Measurements from ENCODE around the gene SECTM1. TPM values are rescaled to one million over a fixed set of nuclear protein-coding genes. Genes with fewer than 3 reads are reported as not detected.

The SECTM1 gene
- total RNA-seq, 1 donor = 34.2 TPM

DNA sequence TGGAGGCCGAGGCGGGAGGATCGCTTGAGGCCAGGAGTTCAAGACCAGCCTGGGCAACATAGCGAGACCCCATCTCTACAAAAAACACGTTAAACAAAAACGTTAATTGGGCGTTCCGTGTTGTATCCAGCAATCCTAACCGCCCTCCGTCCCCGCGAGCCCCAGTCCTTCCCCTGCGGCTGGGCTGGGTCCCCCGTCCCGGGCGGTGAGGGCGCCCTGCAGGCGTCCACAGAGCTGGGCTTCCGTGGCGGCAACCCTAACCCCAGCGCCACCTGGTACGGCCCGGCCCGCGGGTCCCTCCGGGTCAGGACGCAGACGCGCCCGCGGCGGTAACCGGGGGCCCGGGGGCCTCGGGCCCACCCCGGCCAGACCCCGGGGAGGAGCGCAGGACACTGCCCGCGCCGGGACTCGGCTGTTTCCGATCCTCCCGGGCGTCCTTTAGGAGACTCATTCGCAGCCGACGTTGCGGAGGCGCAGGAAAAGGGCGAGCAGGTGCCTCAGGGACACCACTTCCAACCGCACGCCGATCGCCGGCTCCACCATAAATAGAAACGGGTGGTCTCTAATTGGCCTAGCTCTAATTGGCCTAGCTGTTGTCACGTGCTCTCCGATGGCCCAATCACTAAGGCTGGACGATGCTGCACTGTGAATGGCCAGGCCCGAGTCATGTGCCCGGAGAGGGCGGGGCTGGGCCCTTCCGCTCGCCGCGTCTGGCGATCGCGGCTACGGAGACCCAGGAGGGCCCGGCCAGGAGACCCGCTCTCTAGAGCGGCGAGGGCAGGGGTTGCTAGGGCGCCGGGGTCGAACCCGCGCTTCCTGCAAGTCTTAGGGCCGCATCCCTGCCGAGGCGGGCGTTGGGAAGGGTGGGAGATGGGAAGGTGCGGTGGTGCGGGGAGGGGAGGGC, 41.1 kb downstream of the SECTM1 start:
- DNase-seq (ENCODE audit: low read depth) = peak; percentile 98
- TF ChIP-seq, protein P1, sequence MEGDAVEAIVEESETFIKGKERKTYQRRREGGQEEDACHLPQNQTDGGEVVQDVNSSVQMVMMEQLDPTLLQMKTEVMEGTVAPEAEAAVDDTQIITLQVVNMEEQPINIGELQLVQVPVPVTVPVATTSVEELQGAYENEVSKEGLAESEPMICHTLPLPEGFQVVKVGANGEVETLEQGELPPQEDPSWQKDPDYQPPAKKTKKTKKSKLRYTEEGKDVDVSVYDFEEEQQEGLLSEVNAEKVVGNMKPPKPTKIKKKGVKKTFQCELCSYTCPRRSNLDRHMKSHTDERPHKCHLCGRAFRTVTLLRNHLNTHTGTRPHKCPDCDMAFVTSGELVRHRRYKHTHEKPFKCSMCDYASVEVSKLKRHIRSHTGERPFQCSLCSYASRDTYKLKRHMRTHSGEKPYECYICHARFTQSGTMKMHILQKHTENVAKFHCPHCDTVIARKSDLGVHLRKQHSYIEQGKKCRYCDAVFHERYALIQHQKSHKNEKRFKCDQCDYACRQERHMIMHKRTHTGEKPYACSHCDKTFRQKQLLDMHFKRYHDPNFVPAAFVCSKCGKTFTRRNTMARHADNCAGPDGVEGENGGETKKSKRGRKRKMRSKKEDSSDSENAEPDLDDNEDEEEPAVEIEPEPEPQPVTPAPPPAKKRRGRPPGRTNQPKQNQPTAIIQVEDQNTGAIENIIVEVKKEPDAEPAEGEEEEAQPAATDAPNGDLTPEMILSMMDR (IDR thresholded peaks at IDR 0.05; ENCODE audit: insufficient read depth, low read length) = no peak
- H3K4me3 ChIP-seq (ENCODE audit: low read depth, low read length) = peak overlapping the region; percentile 81

DNA sequence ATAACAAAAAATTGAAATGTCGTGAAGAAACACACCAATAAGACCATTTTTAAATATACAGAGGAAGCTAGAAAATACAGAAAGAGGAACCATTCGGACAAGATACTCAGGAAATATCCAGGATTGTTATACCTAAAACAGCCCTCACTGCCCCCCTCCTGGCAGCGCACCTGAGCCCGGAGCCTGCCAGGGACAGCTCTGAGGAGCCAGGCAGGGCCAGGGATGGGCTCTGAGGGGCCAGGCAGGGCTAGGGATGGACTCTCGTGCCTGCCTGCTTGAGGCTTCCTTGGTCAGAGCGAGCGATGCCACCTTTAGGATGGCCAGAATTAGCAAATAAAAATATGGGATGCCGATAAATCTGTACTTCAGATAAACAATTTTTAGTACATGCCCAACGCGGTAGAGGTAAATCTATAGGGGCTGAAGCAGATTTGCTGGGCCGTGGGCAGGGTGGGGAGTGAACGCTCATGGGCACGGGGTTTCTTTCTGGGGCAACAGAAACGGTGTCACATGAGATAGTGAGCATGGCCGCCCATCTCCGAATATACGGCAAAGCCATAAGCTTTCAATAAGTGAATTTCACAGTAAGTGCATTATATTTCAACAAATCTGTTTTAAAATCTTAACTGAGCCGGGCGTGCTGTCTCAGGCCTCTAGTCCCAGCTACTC, 41.9 kb downstream of the SECTM1 start:
- TF ChIP-seq, protein P1 (IDR thresholded peaks at IDR 0.05; ENCODE audit: insufficient read depth, low read length) = no peak
- DNase-seq (ENCODE audit: low read depth) = no peak
- H3K4me3 ChIP-seq (ENCODE audit: low read depth, low read length) = peak overlapping the region; percentile 81

DNA sequence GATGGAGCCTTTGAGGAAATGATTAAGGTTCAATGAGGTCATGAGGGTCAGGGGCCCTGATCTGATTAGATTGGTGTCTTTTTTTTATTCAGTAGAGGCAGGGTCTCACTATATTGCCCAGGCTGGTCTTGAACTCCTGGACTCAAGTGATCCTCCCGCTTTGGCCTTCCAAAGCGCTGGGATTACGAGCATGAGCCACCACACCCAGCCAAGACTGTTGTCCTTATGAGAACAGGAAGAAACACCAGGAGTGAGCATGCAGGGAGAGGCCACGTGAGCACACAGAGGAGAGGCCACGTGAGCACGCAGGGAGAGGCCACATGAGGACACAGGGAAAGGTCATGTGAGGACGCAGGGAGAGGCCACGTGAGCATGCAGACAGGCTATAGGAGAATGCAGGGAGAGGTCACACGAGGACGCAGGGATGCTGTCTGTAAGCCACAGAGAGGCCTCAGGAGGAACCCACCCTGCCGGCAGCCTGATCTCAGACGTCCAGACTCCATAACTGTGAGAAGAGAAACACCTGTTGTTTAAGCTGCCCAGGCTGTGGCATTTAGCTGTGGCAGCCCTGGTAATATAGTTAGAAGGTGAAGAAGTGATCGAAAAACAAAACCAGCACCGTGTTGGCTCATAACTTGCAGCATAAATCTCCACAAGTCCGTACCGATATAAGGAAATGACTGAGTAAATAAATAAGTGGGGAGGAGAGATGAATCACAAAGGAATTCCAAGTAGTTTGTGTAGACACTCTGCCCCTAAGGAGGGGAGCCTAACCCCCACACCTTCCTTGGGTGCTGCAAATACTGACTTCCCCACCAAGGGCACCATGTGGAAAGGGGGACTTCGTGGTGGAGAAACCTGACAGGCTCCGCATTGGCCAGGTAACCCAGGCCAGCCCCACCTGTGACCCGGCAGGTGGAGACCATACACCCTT, 45.4 kb downstream of the SECTM1 start:
- H3K4me3 ChIP-seq (ENCODE audit: low read depth, low read length) = no peak overlapping the region
- TF ChIP-seq, protein P1 (IDR thresholded peaks at IDR 0.05; ENCODE audit: insufficient read depth, low read length) = no peak
- peak; percentile 75 for DNase-seq (ENCODE audit: low read depth)

DNA sequence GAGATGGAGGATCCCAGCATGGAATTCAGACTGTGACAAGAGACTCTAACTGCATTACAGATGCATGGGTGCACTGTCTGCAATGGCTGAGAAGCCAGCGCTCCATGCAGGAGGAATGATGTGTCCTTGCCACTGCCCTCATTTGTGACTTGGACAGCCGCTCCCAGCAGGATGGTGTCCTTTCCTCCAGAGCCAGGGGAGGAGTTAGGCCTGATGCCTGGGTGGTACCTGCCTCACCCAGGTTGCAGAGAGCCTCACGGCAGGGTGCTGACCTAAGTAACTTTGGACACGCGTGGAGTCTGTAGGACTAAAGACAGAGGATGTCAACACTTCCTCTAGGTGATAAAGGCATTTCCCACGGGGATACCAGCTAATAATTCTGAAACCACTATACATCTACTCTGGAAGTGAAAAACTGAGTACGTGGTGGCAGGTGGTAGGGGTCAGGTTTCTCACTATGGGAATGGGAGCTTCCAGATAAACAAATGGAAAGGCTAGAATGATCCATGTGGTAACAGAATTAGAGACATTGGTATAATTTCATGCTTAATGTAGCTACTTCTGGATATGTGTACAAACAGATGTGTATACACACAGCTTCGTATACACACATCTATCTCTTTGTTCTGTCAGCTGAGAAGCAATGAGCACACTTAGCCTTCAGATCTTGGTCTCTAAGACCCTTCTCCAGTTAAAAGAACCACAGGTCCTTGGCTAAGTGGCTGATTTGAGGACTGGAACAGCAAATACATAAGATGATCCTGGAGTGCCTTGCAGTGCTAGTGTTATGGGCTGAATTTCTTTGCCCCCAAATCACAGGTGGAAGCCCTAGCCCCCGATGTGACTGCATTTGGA, 46.3 kb downstream of the SECTM1 start:
- no peak for DNase-seq (ENCODE audit: low read depth)
- H3K4me3 ChIP-seq (ENCODE audit: low read depth, low read length) = no peak overlapping the region
- TF ChIP-seq, protein P1 (IDR thresholded peaks at IDR 0.05; ENCODE audit: insufficient read depth, low read length) = no peak

DNA sequence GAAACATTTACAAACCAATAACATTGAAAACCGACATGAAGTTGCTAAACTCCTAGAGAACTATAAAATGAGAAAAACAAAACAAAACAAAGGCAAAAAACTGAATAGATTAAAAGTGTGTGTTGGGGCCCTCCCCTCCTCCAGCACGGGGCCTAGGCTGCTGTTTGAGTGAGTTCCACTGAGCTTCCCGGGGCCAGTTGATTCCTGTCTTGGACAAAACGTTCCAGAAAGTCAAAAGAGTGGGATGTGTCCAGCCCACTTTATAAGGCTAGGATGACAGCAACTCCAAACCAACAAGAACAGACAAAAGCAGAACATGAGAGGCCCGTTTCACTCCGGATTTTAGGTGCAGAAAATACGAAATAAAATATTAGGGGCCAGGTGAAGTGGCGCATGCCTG, 48.4 kb downstream of the SECTM1 start:
- TF ChIP-seq, protein P1 (IDR thresholded peaks at IDR 0.05; ENCODE audit: insufficient read depth, low read length) = no peak
- no peak for DNase-seq (ENCODE audit: low read depth)
- H3K4me3 ChIP-seq (ENCODE audit: low read depth, low read length) = no peak overlapping the region

Data from fibroblast of the aortic adventitia (primary cell).